ENCODE measurements around the gene VEPH1.
"Not testable (repeated sequence)": the region's sequence is repeated elsewhere in the genome, so short reads cannot be mapped to it uniquely, and the experiment has no call there.

The VEPH1 gene

DNA sequence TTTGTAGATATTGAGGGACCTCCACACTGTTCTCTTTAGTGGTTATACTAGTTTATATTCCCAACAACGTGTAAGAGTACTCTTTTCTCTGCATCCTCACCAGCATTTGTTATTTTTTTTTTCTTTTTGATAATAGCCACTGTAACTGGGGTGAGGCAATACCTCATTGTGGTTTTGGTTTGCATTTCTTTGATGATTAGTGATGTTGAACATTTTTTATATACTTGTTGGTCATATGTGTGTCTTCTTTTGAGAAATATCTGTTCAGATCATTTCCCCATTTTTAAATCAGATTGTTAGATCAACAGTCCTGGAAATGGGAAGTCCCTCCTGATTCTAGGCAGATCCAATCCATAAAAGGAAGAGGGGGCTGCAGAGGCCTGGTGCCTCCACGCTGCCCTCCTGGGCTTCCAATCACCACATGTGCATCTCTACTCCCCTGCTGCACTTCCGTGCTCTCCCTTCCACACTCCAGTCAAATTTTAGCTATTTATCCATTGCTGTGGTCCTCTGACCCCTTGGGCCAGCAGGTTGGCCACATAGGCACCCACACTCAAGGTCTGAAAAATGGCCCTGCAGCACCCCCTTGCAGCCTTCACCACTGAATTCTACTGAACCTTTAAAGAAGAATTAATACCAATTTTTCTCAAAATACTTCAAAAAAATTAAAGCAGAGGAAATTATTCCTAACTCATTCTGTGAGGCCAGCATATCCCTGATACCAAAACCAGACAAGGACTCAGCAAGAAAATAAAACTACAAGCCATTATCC, 154.7 kb downstream of the VEPH1 start:
- not testable (repeated sequence) for DNase-seq (ENCODE audit: low read depth)

- DNase-seq (ENCODE audit: low read depth), result no peak
These were observed 155.5 kb downstream of the VEPH1 start for GRCh38 chr3:157347577-157348303.

- DNase-seq (ENCODE audit: low read depth), result no peak
These were observed 166.8 kb downstream of the VEPH1 start for GRCh38 chr3:157336252-157337009.

DNA sequence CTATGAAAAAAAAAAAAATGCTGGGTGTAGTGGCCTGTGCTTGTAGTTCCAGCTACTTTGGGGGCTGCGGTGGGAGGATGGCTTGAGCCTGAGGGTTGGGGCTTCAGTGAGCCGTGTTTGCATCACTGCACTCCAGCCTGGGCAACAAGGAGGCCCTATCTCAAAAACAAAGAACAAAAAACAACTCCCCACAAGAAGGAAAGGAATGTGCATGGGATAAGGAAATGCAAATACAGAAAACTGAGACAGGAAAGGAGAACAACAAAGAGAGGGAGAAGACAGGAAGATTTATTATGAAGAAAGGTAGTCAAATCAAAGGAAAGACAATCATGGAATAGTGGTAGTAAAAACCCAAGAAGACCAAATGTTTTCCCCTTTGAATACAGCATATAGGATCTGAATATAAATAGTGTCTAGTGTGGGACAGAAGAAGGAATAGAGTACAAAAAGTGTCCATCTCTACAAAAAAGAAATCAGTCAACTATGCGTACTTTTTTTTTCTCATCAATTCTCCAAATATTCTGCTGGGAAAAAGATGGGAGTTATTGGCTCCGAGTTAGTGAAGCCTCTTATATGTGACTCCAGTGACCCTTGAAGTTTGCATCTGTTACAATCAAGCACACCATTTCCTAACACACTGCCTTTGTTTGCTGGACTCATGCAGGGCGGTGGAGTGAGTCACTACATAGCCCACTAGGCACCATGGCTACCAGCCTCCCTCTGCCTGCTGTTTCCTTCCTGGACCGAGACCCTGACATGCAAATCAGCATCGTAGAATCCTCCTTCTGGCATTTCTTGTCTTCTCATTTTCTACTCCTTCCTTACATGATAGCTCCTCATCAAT, 167.8 kb downstream of the VEPH1 start:
- DNase-seq (ENCODE audit: low read depth), result no peak

DNA sequence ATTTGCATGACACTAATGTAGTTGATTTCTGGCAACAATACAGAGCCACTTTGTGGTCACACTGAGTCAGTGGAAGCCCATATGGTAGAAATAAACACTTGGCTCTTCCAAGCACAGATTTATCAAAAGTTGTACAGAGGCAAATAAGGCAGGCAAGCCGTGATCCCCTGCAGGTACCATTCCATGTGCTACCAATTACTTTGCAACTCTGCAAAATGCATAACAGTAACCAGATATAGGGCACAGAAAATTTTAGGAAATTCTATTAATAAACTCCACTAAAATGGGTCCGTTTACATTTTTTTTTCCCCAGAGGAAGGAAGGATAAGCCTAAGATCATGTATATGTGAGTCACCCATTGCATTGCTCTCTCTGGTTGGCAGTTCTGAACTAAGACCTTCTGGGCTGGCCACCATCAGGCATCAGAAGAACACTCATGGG, 169.6 kb downstream of the VEPH1 start:
- no peak for DNase-seq (ENCODE audit: low read depth)

GRCh38 chr3:157330206-157330605, 173.0 kb downstream of the VEPH1 start:
- no peak for DNase-seq (ENCODE audit: low read depth)

GRCh38 chr3:157329551-157329950, 173.7 kb downstream of the VEPH1 start:
- DNase-seq (ENCODE audit: low read depth), result peak; percentile 22

GRCh38 chr3:157327837-157328236, 175.4 kb downstream of the VEPH1 start:
- no peak for DNase-seq (ENCODE audit: low read depth)

DNA sequence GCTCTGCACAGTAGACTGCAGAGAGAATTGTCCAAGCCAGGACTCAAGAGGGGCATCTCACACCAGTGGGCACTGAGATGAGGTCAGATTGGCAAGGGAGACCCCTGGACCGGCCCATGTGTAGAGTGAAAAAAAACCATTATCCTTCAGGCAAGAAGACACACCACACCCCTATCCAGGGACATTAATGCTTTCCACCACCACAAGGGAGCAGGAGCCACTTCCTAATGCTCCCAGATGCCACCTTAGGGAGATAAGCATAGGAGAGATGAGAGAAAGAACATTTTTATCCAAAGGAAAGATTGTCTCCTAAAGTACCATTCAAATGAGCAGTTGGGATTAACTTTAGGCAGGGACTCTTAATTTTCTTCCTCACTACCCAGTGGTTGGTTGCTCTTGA, 176.2 kb downstream of the VEPH1 start:
- DNase-seq (ENCODE audit: low read depth), result no peak

DNA sequence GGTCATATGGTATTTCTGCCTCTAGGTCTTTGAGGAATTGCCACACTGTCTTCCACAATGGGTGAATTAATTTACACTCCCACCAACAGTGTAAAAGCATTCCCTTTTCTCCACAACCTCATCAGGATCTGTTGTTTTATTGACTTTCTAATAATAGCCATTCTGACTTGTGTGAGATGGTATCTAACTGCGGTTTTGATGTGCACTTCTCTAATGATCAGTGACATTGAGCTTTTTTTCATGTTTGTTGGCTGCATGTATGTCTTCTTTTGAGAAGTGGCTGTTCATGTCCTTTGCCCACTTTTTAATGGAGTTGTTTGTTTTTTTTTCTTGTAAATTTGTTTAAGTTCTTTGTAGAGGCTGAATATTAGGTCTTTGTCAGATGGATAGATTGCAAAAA, 178.3 kb downstream of the VEPH1 start:
- not testable (repeated sequence) for DNase-seq (ENCODE audit: low read depth)

DNA sequence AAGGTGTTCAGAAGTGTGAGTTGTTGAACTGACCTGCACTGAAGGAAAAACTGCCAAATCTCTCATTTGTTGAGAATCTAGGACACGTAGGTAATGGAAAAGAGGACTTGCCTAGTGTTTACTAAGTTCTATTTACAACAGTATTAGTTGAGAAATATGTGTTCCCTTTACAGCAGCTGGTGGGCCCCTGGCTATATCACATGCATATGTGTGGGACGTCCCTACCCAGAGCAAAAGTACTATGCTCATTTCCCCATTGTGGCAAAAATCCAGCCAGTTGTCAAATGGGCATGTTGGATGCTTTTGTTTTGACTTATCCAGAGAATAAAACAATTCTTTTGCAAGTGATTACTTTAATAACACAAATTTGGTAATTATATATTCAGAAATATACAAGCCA, 179.9 kb downstream of the VEPH1 start:
- DNase-seq (ENCODE audit: low read depth), result no peak

DNA sequence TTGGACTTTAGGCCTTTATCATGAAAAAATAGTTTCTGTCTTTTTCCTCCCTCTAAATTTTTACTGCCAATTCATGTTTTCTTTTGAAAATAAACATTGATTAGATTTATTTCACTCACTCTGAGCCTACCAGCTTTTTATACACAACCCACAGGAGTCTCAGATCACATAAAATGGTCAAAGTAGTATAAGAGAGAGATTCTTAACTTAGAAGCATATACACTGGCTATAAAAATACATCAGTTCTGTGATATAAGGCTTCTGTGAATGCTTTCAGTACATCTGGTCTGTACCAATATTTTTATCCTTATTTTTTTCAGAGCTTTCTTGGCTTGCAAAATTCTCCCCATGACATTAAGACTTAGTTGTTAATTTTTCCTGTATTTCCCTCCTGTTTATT, 183.5 kb downstream of the VEPH1 start:
- no peak for DNase-seq (ENCODE audit: low read depth)

- no peak for DNase-seq (ENCODE audit: low read depth)
These were observed 184.5 kb downstream of the VEPH1 start for GRCh38 chr3:157318639-157319288.

DNA sequence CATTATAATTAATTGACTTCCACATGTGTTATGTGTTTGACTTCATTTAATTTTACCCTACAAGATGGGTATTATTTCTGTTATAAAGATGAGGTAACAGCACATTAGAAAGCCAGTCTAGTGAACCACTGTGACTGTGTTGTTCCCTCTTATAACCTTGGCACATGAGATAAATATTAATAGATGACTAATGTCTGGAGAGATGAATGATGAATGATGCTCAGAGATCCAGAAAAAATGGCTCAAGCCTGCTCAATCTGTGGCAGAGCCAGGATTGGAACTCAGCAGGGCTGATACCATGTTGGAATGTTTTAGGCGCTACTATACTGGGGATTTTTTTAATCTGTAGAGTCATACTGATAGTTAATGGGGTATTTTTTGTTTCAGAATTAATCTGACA, 185.3 kb downstream of the VEPH1 start:
- peak; percentile 21 for DNase-seq (ENCODE audit: low read depth)

- no peak for DNase-seq (ENCODE audit: low read depth)
These were observed 190.0 kb downstream of the VEPH1 start for GRCh38 chr3:157313186-157313585.

DNA sequence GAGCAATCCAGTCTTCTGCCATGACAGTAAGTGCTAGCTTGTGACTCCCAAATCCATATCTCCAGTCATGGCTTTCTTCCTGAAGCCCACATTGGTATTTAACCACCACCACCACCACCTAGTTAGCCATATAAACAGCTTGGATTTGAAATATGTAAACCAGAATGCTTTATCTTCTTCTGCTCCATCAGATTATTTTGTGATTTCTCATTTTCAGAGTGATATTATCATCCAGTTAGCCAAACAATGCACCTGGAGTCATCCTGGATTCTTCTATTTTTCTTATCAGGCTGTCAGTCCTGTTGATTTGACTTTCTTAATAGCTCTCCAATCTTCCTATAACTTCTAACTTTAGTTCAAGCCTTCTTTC, 190.9 kb downstream of the VEPH1 start:
- no peak for DNase-seq (ENCODE audit: low read depth)

- DNase-seq (ENCODE audit: low read depth), result peak; percentile 87
These were observed 191.4 kb downstream of the VEPH1 start for GRCh38 chr3:157311633-157312375.

DNA sequence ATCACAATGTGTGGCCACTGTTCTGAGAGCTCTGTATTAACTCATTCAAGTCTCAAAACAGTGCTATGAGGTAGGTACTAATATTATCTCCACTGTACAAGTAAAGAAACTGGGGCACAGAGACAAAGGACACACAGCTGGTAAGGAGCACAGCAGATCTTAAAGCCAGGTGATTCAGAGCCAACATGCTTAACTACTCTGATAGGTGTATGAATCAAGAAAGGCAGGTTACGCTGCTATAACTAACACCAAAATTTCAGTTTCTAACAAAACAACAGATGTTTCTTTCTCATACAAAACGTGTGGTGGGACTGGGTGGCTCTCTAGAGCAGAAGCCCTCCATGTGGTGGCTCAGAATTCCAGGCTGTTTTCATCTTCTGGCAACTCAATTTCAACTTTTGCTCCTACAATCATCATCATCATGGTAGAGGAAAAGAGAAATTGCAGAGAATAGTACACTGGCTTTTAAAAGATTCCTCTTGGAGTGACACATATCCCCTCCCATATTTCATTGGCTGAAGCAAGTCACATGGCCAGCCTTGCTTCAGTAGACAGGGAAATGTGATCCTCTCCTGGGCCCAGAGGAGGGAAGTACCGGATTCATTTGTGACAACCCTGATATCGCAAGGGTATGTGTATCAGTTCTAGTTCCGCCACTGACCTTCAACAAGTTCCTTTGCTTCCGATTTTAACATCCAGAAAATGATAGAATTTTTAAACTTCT, 192.7 kb downstream of the VEPH1 start:
- DNase-seq (ENCODE audit: low read depth), result no peak

GRCh38 chr3:157306502-157306901, 196.7 kb downstream of the VEPH1 start:
- no peak for DNase-seq (ENCODE audit: low read depth)

GRCh38 chr3:157305392-157305791, 197.8 kb downstream of the VEPH1 start:
- DNase-seq (ENCODE audit: low read depth), result no peak

All from stromal cell of bone marrow (primary cell).